ENCODE measurements around the gene OVCA2. TPM values are rescaled to one million over a fixed set of nuclear protein-coding genes. Genes with fewer than 3 reads are reported as not detected.

OVCA2 gene
- total RNA-seq, 1 experiment from 2014 or later = 35.4 TPM

- H3K4me1 ChIP-seq (replicated peaks; ENCODE audit: insufficient read depth) = peaks cover 21% of the 10 kb centered on the region
- H3K4me2 ChIP-seq = no peak overlapping the region
- no peaks in the 10 kb centered on the region for H3K36me3 ChIP-seq (ENCODE audit: low read depth)
- DNase-seq = no peak
- no peaks in the 10 kb centered on the region for H3K9me3 ChIP-seq (ENCODE audit: insufficient read depth, low read depth)
- H3K79me2 ChIP-seq (ENCODE audit: low read depth) = peaks cover 14% of the 10 kb centered on the region
- no peak for TF ChIP-seq CTCF (conservative IDR thresholded peaks at IDR 0.05)
- TF ChIP-seq EZH2 (IDR thresholded peaks at IDR 0.05; ENCODE audit: low read depth) = no peak
- peaks cover 14% of the 10 kb centered on the region; the same call in 1 of the 2 replicates for H4K20me1 ChIP-seq (ENCODE audit: insufficient read depth)
- BruUV-seq (replicated peaks) = no TSS peak
- intact Hi-C loops (cut with micrococcal nuclease; ENCODE audit: unreplicated experiment) = no loop called here
- CTCF ChIA-PET = interaction anchor here (0.6 kb wide), 2 partner anchors 23 to 114 kb away, joined by 3 read pairs; no protein-coding TSS in a partner anchor
- no peak overlapping the region for H2AFZ ChIP-seq
- POLR2A ChIA-PET (ENCODE audit: unreplicated experiment) = interaction anchor here (0.6 kb wide), 1 partner anchor 122 kb away, joined by 4 read pairs; no protein-coding TSS in a partner anchor
- no peak overlapping the region for H3K27ac ChIP-seq
- H3K27me3 ChIP-seq (ENCODE audit: insufficient read depth, low read depth) = peaks cover 21% of the 10 kb centered on the region; the same call in 1 of the 2 replicates
- H3F3A ChIP-seq (ENCODE audit: insufficient read depth, low read depth) = peaks cover 15% of the 10 kb centered on the region; the same call in 1 of the 2 replicates
- no peaks in the 10 kb centered on the region for H3K9me2 ChIP-seq (ENCODE audit: insufficient read depth)
- no peak overlapping the region for H3K4me3 ChIP-seq
Observed at GRCh38 chr17:2028737-2029136, 13.1 kb upstream of the OVCA2 start.

- ChIA-PET POLR2A (ENCODE audit: unreplicated experiment) (interaction anchor here (0.6 kb wide), 1 partner anchor 314 kb away, joined by 13 read pairs; no protein-coding TSS in a partner anchor), CTCF (interaction anchor here (0.6 kb wide), 2 partner anchors 74 to 107 kb away, joined by 4 to 5 read pairs; no protein-coding TSS in a partner anchor)
- H2AFZ ChIP-seq = peak within 1 kb of the TSS; percentile 99
- peaks cover 15% of the 10 kb centered on the region for H3K4me1 ChIP-seq (replicated peaks; ENCODE audit: insufficient read depth)
- BruUV-seq (replicated peaks) = no TSS peak
- H3K36me3 ChIP-seq (ENCODE audit: low read depth) = no peaks in the 10 kb centered on the region
- H3K9me3 ChIP-seq (ENCODE audit: insufficient read depth, low read depth) = no peaks in the 10 kb centered on the region
- intact Hi-C loops (cut with micrococcal nuclease; ENCODE audit: unreplicated experiment) = loop anchor here (1.0 kb wide), 1 partner anchor 122 kb away; no protein-coding TSS in a partner anchor
- peak within 1 kb of the TSS; percentile 80 for H3K4me2 ChIP-seq
- peaks cover 14% of the 10 kb centered on the region for H3K79me2 ChIP-seq (ENCODE audit: low read depth)
- no peak for TF ChIP-seq CTCF (conservative IDR thresholded peaks at IDR 0.05)
- no peak for TF ChIP-seq EZH2 (IDR thresholded peaks at IDR 0.05; ENCODE audit: low read depth)
- H3F3A ChIP-seq (ENCODE audit: insufficient read depth, low read depth) = peaks cover 15% of the 10 kb centered on the region; the same call in 1 of the 2 replicates
- H3K9me2 ChIP-seq (ENCODE audit: insufficient read depth) = no peaks in the 10 kb centered on the region
- peaks cover 14% of the 10 kb centered on the region; the same call in 1 of the 2 replicates for H4K20me1 ChIP-seq (ENCODE audit: insufficient read depth)
- no peak within 1 kb of the TSS for H3K27ac ChIP-seq
- peak within 1 kb of the TSS; percentile 97 for H3K4me3 ChIP-seq
- DNase-seq = peak; percentile 83 to 91
- H3K27me3 ChIP-seq (ENCODE audit: insufficient read depth, low read depth) = 0 out of 2 replicates have a peak, but pooled peaks cover 7% of the 10 kb centered on the region
Observed at GRCh38 chr17:2029911-2030778, 11.7 kb upstream of the OVCA2 start, which contains the start of gene DPH1. Gene DPH1 (plus strand): TSS chr17:2030153. CDS start chr17:2030170, 17 bp downstream.

DNA sequence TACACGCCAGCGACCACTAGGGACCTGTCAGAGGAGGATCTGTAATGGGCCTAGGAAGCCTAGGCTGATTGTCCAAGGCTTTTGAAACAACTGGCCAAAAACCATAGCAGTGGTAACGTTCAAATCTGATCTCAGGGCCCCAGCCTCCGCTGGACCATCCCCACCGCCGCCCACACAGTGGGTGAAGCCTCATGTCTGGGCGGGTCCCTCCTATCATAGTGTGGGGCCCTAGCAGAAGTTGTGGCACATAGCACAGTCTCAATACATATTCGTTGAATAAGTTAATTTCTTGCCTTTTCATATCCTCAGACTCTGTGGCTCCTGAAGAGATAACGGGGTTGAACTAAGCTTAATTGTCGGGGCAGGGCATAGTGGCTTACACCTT lies 11.1 kb upstream of the OVCA2 start:
- DNase-seq = peak in 1 of 2 experiments; percentile 36
- H3K27ac ChIP-seq = no peak overlapping the region
- H3K27me3 ChIP-seq (ENCODE audit: insufficient read depth, low read depth) = 0 out of 2 replicates have a peak, but pooled peaks cover under 1% of the 10 kb centered on the region
- peaks cover 15% of the 10 kb centered on the region; the same call in 1 of the 2 replicates for H3F3A ChIP-seq (ENCODE audit: insufficient read depth, low read depth)
- H3K4me3 ChIP-seq = peak overlapping the region; percentile 97
- H3K4me1 ChIP-seq (replicated peaks; ENCODE audit: insufficient read depth) = peaks cover 15% of the 10 kb centered on the region
- H4K20me1 ChIP-seq (ENCODE audit: insufficient read depth) = peaks cover 17% of the 10 kb centered on the region
- ChIA-PET CTCF (interaction anchor here (0.6 kb wide), 1 partner anchor 138 kb away, joined by 3 read pairs; no protein-coding TSS in a partner anchor), POLR2A (ENCODE audit: unreplicated experiment) (no interaction called here)
- H3K4me2 ChIP-seq = peak overlapping the region; percentile 80
- no peak overlapping the region for H2AFZ ChIP-seq
- no peaks in the 10 kb centered on the region for H3K36me3 ChIP-seq (ENCODE audit: low read depth)
- peaks cover 14% of the 10 kb centered on the region for H3K79me2 ChIP-seq (ENCODE audit: low read depth)
- intact Hi-C loops (cut with micrococcal nuclease; ENCODE audit: unreplicated experiment) = loop anchor here (1.0 kb wide), 1 partner anchor 122 kb away; no protein-coding TSS in a partner anchor
- BruUV-seq (replicated peaks) = TSS peak; percentile 41
- TF ChIP-seq CTCF (conservative IDR thresholded peaks at IDR 0.05) = peak; percentile 66; the same call in 1 of the 2 replicates
- TF ChIP-seq EZH2 (IDR thresholded peaks at IDR 0.05; ENCODE audit: low read depth) = no peak
- no peaks in the 10 kb centered on the region for H3K9me3 ChIP-seq (ENCODE audit: insufficient read depth, low read depth)
- H3K9me2 ChIP-seq (ENCODE audit: insufficient read depth) = no peaks in the 10 kb centered on the region

Measured in PC-9 (cell line).